ENCODE data around the gene LSMEM2.
"Not testable (repeated sequence)": the region's sequence is repeated elsewhere in the genome, so short reads cannot be mapped to it uniquely, and the experiment has no call there.

The LSMEM2 gene

DNA sequence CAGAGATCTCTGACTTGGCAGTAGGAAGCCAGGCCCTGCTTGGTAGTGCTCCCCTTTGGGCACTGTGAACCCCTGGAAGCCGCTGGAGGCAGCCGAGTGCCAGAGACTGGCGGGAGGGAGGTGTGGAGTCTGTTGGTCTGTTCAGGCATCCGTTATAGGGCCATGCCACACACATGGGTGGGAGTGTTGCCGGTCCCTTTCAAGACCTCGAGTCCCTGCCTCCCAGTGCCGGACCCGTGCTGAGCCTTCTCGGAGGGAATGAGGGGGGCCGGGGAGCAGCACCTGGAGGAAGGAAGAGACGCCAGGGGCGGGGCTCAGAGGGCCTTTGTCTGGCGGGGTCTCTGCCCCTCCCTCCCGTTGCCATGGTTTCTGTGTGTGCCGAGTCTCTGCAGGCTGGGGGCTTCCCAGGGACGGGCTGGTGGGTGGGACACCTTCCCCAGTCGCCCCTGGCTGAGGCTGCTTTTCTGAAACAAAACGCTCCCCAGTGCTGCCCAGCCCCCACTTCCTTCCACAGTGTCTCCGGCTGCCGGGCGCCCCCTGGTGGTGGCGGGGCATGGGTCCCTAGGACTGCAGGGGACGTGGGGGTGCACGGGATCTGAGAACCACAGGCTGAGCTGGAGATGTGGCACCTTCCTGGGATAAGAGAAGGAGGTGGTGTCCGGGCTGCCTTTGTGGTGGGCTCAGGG lies 32.9 kb upstream of the LSMEM2 start:
- peak; percentile 89 to 94 for DNase-seq (ENCODE audit: low read depth in 1 of 2, low spot score in 1 of 2)

- peak; percentile 67 to 87 for DNase-seq (ENCODE audit: low read depth in 1 of 2, low spot score in 1 of 2)
Measured at GRCh38 chr3:50246517-50246954, 32.4 kb upstream of the LSMEM2 start.

- DNase-seq (ENCODE audit: low read depth in 1 of 2, low spot score in 1 of 2): no peak
Measured at GRCh38 chr3:50248387-50248786, 30.5 kb upstream of the LSMEM2 start.

DNA sequence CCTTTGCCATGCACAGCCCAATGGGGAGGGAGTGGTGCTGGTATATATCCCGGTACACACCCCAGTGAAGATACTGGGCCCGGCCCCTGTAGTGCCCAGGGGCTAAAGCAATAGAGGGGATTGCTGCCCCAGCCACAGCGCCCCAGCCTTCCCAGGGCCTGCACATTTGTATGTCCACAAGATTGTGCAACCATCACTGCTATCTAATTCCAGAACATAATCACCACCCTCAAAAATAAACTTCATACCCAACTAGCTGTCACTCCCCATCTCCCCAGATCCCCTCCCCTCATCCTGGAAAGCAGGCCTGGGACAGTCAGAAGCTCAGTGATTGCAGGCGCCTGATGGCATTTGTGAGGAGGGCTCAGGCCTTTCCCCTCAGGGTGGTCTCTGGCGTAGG lies 29.4 kb upstream of the LSMEM2 start:
- no peak for DNase-seq (ENCODE audit: low read depth in 1 of 2, low spot score in 1 of 2)

- no peak for DNase-seq (ENCODE audit: low read depth in 1 of 2, low spot score in 1 of 2)
Measured at GRCh38 chr3:50250514-50250913, 28.4 kb upstream of the LSMEM2 start.

DNA sequence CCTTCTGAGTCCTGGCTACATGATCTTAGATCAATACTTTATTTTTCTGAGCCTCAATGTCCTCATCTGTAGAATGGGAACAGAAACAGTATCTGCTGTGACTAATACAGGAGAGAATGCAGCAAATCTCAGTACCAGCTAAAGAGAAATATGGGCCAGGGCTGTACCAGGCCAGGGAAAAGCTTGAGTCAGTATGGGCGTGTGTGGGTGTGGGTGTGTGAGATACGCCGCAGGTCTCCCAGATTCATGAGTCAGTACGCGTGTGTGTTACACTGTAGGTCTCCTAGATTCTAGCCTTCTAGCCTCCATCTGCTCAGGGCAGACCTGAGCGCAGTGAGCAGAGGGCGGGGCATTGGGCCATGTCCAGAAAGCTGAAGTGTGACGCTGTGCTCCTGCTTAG lies 27.7 kb upstream of the LSMEM2 start:
- no peak for DNase-seq (ENCODE audit: low read depth in 1 of 2, low spot score in 1 of 2)

DNA sequence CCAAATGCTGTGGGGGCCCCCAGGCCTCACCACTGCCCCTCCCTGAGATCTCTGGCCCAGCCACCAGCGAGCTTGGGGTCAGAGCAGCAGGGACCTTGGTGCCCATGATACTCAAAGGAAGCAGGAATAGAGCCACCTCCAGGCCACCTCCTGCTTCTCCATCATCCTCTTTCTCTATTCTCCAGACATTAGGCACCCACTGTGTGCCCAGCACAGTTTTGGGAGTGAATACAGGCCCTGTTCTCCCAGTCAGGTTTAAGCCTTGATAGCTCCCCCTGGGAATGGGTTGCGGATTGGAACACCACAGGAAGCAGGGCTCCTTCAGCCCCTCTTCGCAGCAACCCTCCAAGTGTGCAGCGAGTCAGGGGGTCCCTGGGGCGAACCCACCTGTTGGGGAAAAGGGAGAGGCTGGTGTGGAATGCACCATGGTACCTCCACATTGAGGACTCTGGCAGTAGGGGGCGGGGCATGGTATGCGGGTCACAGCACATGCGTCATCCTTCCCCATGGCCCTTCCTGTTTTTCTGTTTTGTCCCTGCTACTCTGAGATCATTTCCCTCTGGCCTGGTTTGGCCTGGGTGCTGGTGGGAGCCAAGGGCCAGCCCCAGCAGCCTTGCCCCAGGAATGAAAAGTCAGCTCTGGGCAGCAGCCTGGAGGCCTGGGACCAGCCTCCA lies 24.2 kb upstream of the LSMEM2 start:
- DNase-seq (ENCODE audit: low read depth in 1 of 2, low spot score in 1 of 2): no peak

DNA sequence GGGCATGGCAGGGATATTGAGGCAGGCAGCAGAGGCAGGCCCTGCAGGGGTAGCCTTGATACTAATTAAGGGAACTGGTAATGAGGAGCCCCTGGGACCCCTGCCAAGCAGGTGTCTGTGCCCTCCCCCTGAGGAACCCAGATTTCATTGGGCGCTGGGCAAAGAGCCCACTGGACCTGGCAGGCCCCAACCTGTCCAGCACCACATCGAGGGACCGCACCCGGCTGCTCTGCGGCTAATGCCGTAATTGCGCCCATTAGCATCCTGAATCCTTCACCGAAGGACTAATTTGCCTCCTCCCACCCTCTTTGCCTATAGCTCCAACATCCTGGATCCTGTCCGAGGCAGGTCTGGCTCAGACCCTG lies 23.7 kb upstream of the LSMEM2 start:
- DNase-seq (ENCODE audit: low read depth in 1 of 2, low spot score in 1 of 2): no peak

DNA sequence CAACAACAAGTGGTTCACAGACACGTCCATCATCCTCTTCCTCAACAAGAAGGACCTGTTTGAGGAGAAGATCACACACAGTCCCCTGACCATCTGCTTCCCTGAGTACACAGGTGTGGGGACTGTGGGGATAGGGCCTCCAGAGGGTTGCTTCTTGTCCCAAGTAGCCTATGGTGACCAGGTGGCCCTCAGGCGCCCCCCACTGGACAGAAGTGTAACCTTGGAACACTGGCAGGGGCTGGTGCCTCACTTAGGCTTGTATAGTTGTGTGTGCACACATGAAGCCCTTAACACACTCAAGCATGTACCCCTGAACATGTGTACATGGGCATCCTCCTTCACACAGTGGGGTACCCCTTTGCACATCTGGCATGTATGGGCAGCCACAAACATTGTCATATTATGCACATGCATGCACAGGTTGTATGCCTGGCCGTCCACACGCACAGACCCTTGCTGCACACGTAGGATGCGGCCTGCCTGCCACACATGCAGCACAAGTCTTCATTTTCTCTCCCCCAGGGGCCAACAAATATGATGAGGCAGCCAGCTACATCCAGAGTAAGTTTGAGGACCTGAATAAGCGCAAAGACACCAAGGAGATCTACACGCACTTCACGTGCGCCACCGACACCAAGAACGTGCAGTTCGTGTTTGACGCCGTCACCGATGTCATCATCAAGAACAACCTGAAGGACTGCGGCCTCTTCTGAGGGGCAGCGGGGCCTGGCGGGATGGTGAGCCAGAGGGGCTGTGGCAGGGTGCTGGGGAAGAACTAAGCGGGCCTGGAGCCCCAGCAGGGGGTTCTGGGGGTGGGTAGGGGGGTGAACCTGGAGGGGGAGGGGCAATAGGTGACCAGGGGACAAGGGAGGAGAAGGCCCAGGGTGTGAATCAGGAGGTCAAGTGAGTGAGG lies 21.7 kb upstream of the LSMEM2 start:
- DNase-seq (ENCODE audit: low read depth in 1 of 2, low spot score in 1 of 2): no peak

DNA sequence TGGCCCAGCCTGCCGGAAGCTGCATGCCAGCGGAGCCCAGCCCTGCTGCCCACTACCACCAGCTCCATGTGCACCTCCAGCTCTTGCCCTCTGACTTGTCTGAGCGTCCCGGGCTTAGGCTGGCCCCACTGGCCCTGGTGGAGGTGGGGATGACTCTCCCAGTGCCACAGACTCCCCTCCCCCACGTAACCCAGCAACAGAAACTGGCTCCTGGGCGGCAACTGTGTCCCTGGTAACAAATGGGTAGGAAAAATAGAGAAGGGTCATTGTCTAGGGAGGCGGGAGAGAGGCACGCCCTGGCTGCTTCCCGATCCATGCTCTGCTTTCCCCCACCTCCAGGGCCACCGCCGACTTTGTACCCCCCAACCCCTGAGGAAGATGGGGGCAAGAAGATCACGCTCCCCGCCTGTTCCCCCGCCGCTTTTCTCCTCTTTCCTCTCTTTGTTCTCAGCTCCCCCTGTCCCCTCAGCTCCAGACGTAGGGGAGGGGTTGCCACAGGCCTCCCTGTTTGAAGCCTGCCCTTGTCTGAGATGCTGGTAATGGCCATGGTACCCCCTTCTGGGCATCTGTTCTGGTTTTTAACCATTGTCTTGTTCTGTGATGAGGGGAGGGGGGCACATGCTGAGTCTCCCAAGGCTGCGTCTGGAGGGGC lies 20.7 kb upstream of the LSMEM2 start:
- no peak for DNase-seq (ENCODE audit: low read depth in 1 of 2, low spot score in 1 of 2)

GRCh38 chr3:50258979-50259378 lies 19.9 kb upstream of the LSMEM2 start:
- no peak for DNase-seq (ENCODE audit: low read depth in 1 of 2, low spot score in 1 of 2)

- no peak for DNase-seq (ENCODE audit: low read depth in 1 of 2, low spot score in 1 of 2)
Measured at GRCh38 chr3:50259432-50260026, 19.4 kb upstream of the LSMEM2 start.

- peak; percentile 53 to 75 for DNase-seq (ENCODE audit: low read depth in 1 of 2, low spot score in 1 of 2)
Measured at GRCh38 chr3:50260027-50260941, 18.6 kb upstream of the LSMEM2 start.

GRCh38 chr3:50260942-50261441 lies 17.9 kb upstream of the LSMEM2 start:
- DNase-seq (ENCODE audit: low read depth in 1 of 2, low spot score in 1 of 2): no peak

- no peak for DNase-seq (ENCODE audit: low read depth in 1 of 2, low spot score in 1 of 2)
Measured at GRCh38 chr3:50261505-50261904, 17.4 kb upstream of the LSMEM2 start.

GRCh38 chr3:50262200-50262599 lies 16.7 kb upstream of the LSMEM2 start:
- not testable (repeated sequence) for DNase-seq (ENCODE audit: low read depth in 1 of 2, low spot score in 1 of 2)

DNA sequence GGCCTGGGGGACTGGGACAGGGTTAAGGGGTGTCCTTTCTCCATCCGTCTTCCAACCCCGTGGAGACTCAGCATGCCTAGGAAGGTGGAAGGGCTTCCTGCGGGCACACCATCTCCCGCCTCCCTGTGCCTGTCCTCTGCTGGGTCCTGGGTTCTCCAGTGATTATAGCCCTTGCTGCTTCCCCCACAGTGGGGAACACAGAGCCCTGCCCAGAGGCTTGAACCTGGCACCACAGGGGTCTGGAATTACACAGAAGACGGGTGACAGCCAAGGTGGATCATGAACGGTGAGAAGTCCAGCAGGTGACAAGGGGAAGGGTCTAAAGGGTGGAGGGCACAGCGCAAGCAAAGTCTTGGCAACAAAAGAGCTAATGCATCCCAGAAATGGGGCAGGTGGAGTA lies 16.1 kb upstream of the LSMEM2 start:
- DNase-seq (ENCODE audit: low read depth in 1 of 2, low spot score in 1 of 2): no peak

- DNase-seq (ENCODE audit: low read depth in 1 of 2, low spot score in 1 of 2): no peak
Measured at GRCh38 chr3:50263478-50264382, 15.2 kb upstream of the LSMEM2 start.

Measured in activated CD4-positive, alpha-beta T cell treated with anti-CD3 and anti-CD28 coated beads, Interleukin-2, amount 50 U/mL, for 24 hours (primary cell).